T-helper 22 cell (primary cell): ENCODE results near the gene POLR2F.

ENCODE experiments used
- DNase-seq: peaks from one replicate; pipeline ENCODE4 v3.0.0-alpha.2; 2020; ENCODE audit warnings: low read depth

POLR2F gene

GRCh38 chr22:37953437-37954179 lies at the start of gene POLR2F, which contains the start of gene C22orf23:
TSS of gene POLR2F (plus strand) at chr22:37953699. CDS start at chr22:37953788, 89 bp downstream.
TSS of gene C22orf23 (minus strand) at chr22:37953601. CDS start at chr22:37953149, 452 bp downstream.
- peak; percentile 91 for DNase-seq

GRCh38 chr22:37904572-37905533 lies 48.6 kb upstream of the POLR2F start:
- DNase-seq: no peak

DNA sequence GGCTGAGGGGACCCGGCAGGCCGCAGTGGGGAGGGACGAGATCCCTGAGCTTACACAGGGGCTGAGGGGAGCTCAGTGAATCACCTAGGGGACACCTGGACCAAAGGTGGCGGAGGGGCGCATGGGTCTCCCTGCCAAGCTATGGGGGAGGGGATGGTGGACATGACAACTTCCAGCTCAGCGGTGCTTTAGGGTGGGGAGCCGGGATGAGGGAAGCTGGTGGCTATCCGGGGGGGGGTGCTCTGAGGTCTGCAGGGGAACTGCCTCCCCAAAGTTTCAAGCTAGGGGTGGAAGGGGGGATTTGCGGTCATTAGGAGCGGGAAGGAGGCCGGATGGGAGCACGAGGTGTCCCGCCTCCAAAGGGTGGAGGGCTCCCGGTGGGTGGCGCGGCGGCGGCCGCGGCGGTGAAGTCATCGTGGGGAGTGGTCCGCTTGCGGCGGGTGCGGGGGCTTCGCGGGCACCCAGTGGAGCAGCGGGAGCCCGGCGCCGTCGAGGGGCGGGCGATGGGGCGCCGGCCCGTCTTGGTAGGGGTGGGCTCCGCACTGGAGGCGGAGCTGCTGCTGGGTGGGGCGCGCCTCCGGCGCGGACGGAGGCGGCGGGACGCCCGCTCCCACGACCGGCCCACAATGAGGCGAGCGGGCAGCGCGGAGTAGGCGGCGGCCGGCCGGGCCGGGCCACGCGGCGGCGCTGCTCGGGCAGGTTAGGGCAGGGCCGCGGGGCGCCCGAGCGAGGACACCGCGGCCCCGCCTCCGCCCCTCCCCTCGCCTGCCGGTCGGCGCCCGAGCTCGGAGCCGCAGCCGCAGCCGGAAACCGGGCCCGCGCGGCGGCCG lies 47.8 kb upstream of the POLR2F start, which contains the start of gene MICALL1:
Gene MICALL1 (plus strand): TSS at position 764 of the 830 bp plus-strand sequence. CDS start 126 bp downstream, outside the sequence.
- peak; percentile 50 for DNase-seq

GRCh38 chr22:37906364-37907008 lies 47.0 kb upstream of the POLR2F start:
- DNase-seq: peak; percentile 9

DNA sequence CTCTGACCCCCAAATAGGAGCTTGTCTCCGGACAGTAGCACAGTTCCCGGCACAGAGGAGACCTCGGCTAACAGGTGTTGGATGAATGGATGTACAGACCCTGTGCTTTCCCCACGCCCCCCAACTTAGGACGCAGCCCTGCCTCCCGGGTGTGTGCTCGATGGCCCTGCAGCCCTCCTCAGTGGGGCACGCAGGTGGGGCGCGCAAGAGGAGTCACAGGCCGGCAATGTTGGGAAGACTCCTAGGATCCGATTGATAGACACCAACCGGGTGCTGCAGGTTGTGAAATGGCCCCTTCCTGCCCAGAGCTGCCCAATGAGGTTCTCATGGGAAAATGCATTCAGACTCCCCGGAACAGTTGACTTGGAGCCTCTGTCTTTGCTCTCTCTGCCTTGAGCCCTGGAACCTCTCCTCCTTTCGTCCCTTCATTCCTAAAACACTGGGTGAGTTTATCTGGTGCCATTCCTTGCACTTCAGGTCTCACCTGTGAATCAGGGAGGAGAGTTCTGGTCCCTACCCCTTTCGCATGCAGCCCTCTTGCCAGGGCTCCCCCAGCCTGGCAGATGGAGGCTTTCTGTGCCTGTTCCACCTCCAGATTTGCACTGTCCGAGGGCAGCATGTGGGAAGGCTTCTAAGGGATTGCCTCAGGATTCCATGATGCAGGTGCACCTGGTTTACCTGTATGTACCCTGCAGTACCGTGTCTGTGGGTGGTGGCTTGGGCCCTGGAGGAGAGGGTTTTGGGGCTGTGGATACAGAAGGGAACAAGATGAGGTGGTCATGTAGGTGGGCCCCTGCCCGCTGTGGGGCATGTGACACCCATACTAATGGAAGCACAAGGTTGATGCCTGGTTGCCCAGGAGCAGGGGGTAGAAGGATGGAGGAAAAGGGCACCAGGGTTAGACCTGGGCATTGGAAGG lies 46.2 kb upstream of the POLR2F start:
- no peak for DNase-seq

GRCh38 chr22:37909766-37910165 lies 43.7 kb upstream of the POLR2F start:
- no peak for DNase-seq

DNA sequence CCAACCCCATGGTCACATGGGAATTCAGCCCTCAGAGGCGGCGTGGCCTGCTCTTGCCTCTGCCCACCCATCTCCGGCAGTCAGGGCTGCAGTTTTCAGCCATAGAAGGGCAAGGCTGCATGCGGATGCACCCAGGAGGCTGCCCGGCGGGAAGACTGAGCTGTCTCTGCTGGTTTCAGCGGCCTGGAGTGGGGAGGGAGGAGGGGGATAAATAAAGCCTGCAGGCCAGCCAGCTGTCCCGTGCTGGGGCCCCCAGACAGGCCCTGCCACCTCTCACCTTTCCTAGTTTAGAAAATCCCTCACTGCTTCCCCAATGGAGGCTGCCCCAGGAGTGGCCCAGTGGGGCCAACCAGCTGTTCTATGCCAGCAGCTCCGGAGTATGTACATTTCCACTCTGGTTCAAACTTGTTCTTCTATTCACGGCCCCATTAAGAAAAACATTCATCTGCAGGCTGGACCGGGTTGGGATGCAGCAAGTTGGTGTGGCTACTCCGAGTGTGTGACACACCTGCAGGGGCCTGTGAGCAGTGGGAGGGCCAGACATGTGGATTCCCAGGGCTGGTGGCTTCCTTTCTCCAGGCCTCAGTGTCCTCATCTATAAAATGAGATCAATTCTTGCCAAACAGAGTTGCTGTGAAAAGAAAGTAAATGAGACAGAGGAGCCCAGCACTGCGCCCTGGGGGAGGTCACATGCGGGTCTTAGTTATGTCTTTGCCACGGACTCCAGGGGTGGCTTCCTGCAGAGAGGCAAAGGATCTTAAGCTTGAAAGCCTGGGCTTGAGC lies 42.4 kb upstream of the POLR2F start:
- DNase-seq: no peak

- no peak for DNase-seq
These were observed 41.8 kb upstream of the POLR2F start for GRCh38 chr22:37911697-37912096.

DNA sequence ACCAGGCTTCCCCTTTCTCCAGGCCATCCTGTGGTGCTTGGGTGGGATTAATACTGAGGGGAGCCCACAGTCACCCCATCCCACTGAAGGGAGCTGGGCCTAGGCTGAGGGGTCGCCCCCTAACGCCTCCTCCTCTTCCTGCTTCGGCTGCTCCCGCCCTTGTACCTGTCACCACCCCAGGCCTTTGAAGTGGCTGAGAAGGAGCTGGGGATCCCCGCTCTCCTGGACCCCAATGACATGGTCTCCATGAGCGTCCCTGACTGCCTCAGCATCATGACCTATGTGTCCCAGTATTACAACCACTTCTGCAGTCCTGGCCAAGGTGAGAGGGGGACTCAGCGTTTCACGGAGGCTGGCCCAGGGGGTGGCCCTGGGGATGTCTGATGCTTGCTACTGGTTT lies 41.3 kb upstream of the POLR2F start:
- no peak for DNase-seq

DNA sequence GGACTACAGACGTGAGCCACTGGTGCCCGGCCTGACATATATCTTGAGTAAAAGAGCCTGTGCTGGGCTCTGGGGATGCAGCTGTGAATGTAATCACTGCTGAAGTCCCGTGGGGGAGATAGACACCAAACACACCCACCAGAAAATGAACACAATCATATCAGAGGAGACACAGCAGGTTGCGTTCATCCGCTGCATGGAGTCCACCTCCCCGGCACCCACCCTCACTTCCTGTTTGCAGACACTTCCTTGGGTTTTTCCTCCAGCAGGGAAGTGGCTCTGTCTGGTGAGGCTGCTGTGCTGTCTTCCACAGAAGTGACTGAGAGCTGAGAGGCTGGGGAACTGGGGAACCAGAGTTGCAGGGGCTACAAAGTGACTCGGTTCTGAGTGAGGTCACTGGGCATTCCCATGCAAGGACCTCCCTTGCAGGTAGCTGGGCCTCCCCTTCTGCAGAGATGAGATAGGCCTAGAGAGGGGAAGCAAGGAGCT lies 40.2 kb upstream of the POLR2F start:
- no peak for DNase-seq

DNA sequence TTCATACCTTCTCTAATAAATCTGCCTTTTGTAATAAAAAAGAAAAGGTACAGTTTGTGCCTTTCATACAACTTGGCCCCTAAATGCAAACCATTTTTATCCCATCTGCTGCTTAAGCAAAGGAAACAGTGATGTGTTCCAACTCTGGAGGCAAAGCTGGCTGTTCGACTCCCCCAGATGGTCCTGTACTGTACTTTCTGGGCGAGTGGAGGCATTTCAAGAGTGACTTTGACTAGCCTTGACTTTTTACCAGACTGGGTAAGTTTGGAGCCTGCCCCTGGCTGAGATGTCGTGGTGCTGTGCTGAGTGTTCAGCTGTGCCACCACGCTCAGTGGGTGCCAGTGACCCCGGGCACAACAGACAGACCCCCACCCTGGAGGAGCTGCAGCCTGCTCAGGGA lies 37.2 kb upstream of the POLR2F start:
- DNase-seq: no peak

DNA sequence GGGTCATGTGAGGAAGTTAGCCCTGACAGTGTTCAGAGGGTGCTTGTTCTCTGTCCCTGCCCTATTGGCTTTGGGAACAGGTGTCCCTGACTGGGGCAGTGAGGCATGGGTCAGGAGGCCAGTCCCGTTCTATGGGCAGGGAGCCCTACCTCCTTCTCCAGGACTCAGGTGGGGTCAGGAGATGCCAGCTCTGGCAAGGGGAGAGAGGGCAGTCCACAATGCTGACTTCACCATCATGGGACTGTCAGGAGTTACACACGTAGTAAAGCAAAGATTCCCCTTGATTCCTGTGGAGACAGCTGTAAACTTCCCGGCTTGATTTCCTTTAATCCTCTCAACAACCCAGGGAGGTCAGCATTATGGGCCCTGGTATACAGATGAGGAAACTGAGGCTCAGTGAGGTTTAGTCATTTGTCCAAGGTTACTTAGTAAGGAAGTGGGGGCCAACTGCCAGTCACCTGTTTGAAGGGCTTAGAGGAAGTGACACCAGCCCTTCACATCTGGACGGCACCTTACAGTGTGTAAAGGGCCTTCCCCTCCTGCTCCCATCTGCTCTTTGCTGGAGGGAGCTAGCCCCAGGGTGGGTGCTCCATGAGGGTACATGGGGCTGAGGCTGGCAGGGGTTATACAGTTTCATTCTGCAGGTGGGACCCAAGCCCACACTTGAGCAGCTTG lies 35.5 kb upstream of the POLR2F start:
- DNase-seq: no peak

- no peak for DNase-seq
These were observed 34.8 kb upstream of the POLR2F start for GRCh38 chr22:37918580-37919270.

- no peak for DNase-seq
These were observed 33.4 kb upstream of the POLR2F start for GRCh38 chr22:37920126-37920525.

DNA sequence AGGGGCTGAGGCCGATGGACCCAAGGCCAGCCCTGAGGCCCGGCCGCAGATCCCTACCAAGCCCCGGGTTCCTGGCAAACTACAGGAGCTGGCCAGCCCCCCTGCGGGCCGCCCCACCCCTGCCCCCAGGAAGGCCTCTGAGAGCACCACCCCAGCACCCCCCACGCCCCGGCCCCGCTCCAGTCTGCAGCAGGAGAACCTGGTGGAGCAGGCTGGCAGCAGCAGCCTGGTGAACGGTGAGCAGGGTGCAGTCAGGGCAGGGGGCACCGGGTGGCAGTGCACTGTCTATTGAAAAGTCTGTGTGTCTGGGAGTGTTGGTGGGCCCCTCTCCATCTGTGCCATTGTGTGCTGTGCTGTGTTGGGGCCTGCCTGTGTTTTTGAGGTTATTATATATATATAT lies 31.3 kb upstream of the POLR2F start:
- DNase-seq: no peak

GRCh38 chr22:37923927-37924326 lies 29.6 kb upstream of the POLR2F start:
- DNase-seq: no peak

- no peak for DNase-seq
These were observed 29.0 kb upstream of the POLR2F start for GRCh38 chr22:37924386-37925065.
